HG02852 (cell line): ENCODE data around the gene ACOT13.
A peak's percentile ranks its signal among the peaks of the same experiment; 100 is the strongest.
"Not testable (repeated sequence)": the region's sequence is repeated elsewhere in the genome, so short reads cannot be mapped to it uniquely, and the experiment has no call there.

Source experiments
- ATAC-seq: cut with Tn5 transposase; IDR thresholded peaks from one replicate; pipeline ENCODE4 v1.9.1; 2021; ENCODE audit warnings: mild to moderate bottlenecking, moderate library complexity; ENCODE audit not compliant: unreplicated experiment

Gene ACOT13

DNA sequence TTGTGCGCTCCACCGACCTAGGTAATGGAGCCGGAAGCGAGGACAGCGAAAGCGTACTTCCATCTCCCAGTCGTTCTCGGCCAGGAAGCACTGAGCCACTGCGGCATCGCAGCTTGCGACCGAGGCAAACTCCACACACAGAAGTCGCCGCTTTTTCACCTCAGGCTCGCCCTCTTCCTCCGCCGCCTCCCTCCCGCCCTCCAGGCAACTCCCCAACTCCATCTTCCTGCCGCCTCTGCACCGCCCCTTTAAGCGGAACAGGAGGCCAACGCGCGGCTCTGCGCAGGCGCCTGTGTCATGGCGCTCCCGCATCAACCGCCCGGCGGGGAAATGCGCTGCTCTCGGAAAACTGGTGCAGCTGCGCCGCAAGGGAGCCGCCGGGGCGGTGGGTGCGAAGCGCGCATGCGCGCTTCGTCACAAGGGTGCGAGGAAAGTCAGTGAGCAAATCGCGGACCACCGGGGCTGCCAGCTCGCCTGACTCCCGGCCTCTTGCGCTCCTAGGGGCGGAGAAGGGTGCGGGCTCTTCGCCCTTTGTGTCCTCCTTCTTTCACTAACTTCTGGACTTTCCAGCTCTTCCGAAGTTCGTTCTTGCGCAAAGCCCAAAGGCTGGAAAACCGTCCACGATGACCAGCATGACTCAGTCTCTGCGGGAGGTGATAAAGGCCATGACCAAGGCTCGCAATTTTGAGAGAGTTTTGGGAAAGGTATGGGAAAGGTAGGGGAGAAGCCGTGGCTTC lies at the start of gene ACOT13, which contains the start of gene TDP2:
ACOT13 (plus strand) TSS at position 437 of the 737 bp plus-strand sequence; CDS start at position 624, 187 bp downstream.
TDP2 (minus strand) TSS at position 259 of the 737 bp plus-strand sequence; CDS start at position 222, 37 bp downstream.
- peak; percentile 95 for ATAC-seq

DNA sequence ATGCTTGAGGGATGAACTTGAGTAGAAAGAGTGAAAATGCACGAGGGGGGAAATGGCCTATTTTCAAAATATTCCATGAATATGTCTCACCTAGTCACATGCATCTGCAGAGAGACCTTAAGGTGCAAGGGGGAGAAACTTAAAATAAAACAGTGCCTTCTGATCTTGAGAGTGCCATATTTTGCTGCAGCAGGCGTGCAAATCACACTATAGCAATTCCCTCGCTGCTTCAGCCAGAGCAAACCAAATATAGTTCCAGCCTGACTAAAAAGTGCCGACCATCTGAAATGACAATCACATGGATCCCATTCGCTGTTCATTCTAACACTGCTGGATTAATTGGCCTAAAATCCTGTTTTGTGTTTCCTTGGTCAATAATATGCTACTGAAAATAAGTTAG lies 47.2 kb upstream of the ACOT13 start:
- ATAC-seq: no peak

DNA sequence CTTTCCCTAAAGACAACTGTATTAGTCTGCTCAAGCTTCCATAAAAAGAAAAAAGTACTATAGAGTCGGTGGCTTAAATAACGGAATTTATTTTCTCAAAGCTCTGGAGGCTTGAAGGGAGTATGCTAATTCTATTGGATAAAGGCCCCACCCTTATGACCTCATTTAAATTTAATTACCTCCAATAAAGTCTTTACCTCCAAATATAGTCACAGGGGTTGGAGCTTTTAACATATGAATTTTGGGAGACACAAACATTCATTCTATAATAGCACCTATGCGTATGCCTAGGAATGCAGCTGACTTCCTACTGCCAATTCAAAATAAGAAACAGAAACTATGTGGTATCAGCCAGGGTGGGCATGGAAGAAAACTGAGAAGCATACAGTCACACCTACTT lies 46.2 kb upstream of the ACOT13 start:
- ATAC-seq: no peak

- no peak for ATAC-seq
These were observed 45.1 kb upstream of the ACOT13 start for GRCh38 chr6:24621626-24622289.

DNA sequence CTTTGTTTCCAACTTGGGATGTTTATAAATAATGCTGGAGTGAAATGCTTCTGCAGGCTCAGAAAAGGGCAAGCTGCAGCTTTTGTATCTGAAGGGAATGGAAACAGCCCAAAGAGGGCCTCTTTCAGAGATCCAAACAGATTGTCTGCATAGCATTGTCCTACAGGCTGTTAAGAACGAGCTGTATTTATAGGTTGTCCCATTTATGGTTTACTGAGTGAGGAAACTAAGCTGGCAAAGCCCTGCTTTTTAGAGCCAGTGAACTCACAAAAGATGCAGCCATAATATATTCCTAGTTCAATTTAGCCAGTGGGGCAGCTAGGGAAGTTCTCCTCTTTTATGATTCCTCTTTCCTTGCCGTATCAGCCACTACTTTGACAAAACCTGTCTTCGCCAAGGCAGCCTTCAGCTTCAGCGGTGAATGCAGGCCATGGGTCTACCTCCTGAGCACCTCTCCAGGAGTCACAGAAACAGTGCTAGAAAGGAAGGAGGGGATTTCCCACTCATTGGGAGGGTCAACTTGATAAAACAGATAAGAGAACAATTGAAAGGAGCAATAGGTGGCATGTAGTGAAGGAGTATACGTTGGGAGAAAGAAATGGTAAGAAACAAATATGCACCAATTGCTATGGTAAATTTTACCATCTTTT lies 35.9 kb upstream of the ACOT13 start:
- no peak for ATAC-seq

- no peak for ATAC-seq
These were observed 35.2 kb upstream of the ACOT13 start for GRCh38 chr6:24631671-24632070.

DNA sequence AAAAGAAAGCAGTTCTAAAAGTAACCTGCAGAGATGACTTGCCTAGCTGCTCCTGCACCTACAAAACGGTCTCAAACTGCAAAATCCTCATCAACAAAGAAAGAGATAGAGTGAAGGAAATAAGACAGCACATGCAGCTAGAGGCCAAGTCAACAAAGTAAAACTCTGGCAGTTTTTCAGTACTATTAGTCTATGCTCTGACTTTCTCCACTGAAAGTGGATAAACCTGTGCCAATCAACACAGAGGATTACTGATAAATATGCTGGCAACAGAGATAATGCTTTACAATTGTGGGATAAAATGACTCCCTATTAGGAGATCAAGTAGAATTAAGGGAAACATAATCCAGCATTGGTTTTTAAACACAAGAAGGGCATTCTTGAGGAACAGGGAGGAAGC lies 34.3 kb upstream of the ACOT13 start:
- no peak for ATAC-seq

DNA sequence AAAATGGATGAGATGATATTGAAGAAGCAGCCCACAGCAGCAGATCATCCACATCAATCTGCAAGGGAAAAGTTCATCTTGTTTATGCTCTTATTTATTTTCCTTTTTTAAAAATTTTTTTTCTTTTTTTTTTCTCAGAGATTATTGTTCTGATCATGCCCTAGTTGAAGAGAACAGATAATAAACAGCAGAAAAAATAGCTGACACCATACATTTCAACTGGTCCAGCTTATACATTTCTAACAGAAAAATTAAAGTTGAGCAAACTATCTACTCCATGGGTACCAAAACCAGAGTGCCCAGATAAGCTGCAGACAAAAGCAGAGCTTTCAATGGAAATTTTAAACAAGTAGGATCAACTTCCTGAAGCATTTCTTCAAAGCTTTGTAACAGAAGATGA lies 30.2 kb upstream of the ACOT13 start:
- ATAC-seq: no peak

GRCh38 chr6:24640166-24640565 lies 26.7 kb upstream of the ACOT13 start:
- no peak for ATAC-seq

DNA sequence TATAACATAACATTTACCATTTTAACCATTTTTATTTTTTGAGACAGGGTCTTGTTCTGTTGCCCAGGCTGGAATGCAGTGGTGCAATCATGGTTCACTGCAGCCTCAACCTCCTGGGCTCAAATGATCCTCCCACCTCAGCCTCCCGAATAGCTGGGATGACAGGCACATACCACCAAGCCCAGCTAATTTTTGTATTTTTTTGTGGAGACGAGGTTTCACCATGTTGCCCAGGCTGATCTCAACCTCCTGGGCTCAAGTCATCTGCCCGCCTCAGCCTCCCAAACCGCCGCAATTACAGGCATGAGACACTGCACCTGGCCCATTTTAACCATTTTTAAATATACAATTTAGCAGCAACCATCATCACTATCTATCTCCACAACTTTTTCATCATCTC lies 26.2 kb upstream of the ACOT13 start:
- not testable (repeated sequence) for ATAC-seq

DNA sequence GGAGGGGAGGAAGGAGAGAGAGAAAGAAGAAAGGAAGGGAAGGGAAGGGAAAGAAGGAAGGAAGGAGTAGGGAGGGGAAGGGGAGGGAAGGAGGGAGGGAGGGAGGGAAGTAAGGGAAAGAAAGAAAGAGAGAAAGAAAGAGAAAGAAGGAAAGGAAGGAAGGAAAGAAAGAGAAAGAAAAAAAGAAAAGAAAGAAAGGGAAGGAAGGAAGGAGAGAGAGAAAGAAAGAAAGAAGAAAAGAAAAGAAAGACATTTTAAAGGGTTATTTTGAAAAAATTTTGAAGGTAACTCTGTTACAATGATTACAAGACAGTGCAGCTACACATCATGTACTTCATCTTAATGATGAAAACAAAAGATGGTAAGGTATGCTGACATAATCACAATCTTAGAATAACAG lies 24.8 kb upstream of the ACOT13 start:
- ATAC-seq: no peak

GRCh38 chr6:24643920-24644319 lies 23.0 kb upstream of the ACOT13 start:
- no peak for ATAC-seq

DNA sequence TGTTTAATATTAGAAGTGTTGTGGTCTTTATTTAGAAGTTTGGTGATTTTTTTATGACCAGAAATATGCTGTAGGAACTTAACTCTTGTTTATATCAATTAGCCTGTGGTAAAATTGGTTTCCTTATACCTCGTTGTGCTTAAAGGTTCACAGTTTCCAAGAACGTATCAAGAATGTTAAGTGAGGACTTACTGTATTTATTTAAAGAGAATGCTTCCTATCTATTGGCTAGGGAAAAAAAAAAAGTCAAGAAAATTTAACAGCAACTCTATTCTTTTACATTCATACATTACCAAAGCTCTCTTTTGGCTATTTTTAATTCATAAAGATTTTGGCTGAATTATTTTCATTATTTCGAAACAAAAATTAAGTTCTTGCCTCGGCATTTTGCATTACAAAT lies 22.5 kb upstream of the ACOT13 start:
- no peak for ATAC-seq

DNA sequence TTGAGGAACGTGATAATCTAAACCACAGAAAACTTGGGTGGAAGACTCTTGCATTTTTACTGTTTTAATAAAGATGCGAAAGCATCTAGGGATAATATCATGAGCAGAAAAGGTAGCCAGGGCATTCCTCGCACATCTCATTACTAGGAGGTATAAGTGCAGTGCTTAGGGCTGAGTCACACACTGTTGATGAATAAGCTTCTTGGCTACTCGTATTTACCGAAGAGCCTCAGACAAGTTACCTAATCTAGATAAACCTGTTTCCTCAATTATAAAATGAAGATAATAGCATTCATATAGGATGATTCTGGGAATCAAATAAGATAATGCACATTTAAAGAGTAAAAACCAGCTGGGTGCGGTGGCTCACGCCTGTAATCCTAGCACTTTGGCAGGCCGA lies 20.1 kb upstream of the ACOT13 start:
- ATAC-seq: no peak

GRCh38 chr6:24648276-24648675 lies 18.6 kb upstream of the ACOT13 start:
- ATAC-seq: no peak

- ATAC-seq: no peak
These were observed 17.2 kb upstream of the ACOT13 start for GRCh38 chr6:24649691-24650090.

GRCh38 chr6:24650365-24650764 lies 16.5 kb upstream of the ACOT13 start:
- ATAC-seq: no peak

GRCh38 chr6:24655215-24655614 lies 11.7 kb upstream of the ACOT13 start:
- no peak for ATAC-seq

DNA sequence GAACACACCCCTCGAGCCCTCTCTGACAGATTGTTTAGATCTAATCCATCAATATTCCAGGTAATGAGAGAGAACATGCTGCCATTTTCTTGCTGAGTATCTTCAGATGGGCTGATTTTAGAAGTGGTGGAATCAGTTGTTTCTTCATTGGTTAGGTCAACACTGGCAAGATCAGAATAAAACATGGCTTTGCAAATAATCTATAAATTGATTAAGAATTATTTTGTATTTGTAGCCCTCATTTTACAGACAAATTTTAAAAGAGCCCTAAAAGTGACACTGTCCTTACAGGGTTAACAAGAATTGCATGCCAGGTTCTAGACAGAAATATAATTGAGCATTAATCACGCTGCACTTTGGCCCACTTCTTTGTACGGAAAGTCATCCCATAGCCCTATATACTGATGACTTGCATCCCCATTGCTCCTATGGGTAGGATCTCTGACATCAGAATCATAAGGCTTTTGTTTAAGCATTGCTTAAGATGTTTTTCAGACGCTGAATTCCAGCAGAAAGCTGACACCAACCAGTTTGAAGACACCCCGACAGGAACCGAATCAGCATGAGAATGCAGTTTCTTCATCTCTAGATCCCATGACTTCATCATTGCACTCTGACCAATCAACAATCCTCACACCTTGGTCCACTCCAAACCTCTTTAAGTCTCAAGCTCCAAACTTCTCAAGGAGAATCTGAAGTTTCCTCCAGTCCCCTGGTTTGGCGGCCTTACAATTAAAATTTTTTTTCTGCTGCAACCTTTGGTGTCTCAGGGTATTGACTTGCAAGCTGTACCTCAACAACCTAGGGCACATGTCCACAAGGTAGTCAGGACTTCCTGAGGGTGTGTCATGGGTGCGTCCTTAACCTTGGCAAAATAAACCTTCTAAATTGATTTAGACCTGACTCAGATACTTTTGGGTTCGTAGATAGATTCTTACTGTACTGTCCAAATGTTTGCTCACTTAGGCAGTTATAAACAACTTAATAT lies 8.0 kb upstream of the ACOT13 start:
- ATAC-seq: no peak

- no peak for ATAC-seq
These were observed 7.3 kb upstream of the ACOT13 start for GRCh38 chr6:24659561-24659960.

GRCh38 chr6:24660105-24660504 lies 6.8 kb upstream of the ACOT13 start:
- ATAC-seq: no peak
